Stimulated activated CD4-positive, alpha-beta T cell treated with anti-CD3 and anti-CD28 coated beads, Interleukin-4, amount 100 ng/mL, for 4 hours (primary cell): Measurements from ENCODE around the gene SLC27A1.
"Not testable (repeated sequence)": the region's sequence is repeated elsewhere in the genome, so short reads cannot be mapped to it uniquely, and the experiment has no call there.

Source experiments
- DNase-seq, 2 experiments: peaks; one replicate each; pipeline ENCODE4 v3.0.0-alpha.2; 2020

The SLC27A1 gene

DNA sequence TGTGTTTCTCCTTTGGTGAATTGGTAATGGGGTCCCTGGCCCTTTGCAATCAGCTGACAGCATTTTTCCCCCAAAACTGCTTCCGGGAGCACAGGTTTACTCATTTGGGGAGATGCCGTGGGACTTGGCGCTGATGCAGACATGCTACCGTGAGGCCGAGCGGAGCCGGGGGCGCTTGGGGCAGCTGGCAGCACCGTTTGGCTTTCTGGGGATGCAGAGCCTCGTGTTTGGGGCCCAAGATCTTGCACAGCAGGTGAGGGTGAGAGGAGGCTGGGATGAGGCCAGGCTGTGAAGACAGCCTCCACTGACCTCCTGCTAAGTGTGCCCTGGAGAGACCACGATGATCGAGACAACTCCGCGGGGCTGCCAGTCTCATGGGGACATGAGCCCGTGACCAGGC is 71.7 kb downstream of the SLC27A1 start:
- DNase-seq, result no peak

DNA sequence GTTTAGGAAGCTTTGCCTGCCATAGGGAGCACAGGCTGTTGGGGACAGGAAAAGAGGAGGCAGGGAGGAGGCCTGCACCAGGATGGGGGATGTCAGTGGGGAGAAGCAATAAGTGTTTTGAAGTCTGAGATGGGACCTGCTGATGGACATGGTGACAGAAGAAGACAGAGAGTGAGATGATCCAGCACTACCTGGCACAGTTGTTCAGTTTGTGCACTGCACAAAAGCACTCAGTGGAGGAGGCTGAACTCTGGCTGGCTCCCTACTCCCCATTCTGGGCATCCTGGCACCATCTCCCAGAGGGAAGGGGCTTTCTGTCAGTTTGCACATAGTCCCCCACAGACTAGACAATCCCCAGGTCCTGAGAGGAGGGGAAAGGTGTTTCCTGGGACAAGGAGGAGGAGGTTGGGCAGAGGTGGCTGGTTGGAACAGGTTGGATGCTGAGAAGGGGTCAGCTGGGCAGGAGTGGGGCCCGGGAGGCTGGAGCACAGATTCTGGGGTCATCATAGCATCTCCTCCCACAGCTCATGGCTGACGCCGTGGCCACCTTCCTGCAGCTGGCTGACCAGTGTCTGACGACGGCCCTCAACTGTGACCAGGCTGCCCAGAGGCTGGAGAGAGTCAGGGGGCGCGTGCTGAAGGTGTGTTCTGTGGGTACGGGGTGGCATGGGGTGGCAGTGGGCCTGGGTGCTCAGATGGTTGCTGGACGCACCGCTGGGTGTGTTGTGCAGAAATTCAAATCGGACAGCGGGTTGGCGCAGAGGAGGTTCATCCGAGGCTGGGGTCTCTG is 72.7 kb downstream of the SLC27A1 start:
- DNase-seq, result no peak

DNA sequence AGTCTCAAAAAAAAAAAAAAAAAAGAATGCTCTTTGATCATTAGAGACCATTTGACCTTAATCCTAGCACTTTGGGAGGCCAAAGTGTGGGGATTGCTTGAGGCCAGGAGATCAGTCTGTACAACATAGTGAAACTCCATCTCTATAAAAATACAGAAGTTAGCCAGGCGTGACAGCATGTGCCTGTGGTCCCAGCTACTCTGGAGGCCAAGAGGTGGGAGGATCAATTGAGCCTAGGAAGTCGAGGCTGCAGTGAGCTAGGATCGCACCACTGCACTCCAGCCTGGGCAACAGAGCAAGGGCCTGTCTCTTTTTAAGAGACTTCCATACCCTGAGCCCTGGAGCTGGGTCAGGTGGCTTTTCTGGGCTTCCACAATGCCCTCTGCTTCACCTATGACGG is 73.7 kb downstream of the SLC27A1 start:
- no peak for DNase-seq

DNA sequence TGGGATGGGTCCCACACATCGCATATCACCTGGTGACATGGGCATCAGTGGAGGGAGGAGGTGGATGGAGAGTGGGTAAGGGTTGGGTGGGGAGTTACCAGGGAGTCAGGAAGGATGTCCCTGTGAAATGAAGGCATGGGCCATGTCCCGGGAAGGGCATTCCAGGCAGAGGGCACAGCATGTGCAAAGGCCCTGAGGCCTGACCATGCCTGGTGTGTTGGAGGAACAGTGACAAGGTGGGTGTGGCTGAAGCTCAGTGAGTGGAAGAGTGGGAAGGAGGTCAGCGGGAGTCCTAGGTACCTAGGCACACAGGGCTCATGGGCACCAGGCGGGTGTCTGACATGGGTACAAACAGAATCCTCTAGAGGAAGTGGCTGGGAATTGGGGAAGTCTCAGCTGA is 74.1 kb downstream of the SLC27A1 start:
- no peak for DNase-seq

DNA sequence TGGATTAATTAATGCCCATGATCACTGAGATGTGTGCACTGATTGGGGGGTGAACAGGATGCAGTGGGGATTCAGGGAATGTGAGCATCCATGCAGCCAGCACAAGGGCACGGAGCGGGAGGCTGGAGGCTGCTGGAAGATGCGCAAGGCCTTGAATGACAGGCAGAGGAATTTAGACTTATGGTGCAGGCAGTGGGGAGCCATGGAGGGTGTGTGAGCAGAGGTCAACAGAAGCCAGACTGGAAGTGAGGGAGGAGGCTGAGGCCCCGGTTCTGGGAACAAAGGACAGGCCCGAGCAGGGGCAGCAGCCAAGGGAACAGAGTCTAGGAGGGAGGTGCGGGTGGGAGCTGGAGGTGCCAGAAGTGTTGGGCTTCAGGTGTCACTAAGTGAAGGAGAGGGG is 77.8 kb downstream of the SLC27A1 start:
- no peak for DNase-seq

DNA sequence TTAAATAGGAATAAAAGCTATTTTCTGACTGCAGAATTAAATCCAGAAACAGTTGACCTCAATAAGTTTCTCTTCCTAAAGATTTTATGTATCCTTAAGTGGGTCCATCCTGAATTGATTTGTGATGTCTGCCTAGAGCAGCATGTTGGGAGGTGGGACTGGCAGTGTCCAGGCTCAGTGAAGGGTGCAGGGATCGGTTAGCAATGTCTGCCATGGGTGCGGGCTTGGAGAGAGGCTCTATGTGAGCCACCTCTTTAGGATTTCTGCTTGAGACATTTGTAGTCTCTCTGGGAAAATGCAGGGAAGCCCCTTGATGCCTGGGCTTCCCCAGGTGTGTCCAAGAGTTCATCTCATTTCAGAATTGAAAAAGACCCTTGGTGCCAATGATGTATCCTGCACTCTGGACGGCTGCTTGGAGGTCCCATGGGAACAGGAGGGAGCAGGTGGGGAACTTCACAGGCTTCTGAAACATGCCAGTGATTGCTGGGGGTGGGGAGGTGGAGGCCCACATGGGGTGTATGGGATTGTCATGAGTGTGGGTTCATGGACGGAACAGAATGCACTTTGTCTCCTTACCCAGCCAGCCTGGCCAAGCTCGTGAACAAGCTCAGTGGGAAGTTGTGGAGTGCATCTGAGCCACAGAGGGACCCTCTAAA is 78.9 kb downstream of the SLC27A1 start:
- DNase-seq, result no peak

DNA sequence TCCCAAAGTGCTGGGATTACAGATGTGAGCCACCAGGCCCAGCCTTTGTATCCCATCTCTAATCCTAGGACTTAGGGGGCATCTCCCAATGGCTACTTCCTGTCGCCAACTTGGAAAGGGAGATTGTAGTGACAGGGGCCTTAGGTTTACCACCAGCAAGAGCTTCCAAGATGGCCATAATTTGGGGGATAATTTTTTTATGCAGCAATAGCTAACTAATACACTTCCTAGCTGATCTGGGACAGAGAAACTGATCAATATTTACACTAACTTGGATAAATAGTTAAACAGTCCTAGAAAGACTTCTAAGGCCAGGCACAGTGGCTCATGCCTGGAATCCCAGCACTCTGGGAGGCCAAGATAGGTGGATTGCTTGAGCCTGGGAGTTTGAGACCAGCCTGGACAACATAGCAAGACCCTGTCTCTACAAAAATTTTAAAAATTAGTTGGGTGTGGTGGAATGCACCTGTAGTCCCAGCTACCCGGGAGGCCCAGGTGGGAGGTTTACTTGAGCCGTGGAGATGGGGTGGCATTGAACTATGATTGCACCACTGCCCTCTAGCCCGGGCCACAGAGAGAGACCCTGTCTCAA is 79.8 kb downstream of the SLC27A1 start:
- no peak for DNase-seq

DNA sequence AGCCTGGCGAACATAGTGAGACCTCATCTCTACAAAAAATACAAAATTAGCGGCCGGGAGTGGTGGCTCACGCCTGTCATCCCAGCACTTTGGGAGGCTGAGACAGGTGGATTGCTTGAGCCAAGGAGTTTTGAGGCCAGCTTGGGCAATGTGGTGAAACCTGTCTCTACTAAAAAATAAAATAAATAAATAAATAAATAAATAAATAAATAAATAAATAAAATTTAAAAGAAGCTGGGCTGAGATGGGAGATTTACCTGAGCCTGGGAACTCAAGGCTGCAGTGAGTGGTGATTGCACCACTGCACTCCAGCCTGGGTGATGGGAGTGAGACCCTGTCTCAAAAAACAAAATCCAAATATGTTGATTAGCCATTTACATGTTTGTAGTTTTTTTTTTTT is 82.4 kb downstream of the SLC27A1 start:
- not testable (repeated sequence) for DNase-seq

DNA sequence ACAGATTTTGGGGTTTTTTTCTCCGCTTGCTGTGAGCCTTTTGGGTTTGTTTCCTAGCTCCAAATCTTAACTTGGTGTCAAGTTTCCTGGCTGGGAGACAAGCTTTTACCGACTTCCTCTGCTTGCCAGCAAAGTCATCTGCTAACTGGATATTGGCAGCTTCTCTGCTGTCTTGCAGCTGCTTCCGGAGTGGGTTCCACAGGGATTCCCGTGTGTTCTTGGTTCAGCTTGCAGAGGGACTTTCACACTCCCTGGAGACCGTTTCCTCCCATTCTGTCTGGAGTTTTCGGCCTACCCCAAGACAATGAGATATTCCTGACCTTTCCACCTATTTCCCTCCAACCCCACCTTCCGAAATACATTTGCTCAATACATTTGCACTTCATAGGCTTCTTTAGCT is 82.9 kb downstream of the SLC27A1 start:
- DNase-seq, result no peak

DNA sequence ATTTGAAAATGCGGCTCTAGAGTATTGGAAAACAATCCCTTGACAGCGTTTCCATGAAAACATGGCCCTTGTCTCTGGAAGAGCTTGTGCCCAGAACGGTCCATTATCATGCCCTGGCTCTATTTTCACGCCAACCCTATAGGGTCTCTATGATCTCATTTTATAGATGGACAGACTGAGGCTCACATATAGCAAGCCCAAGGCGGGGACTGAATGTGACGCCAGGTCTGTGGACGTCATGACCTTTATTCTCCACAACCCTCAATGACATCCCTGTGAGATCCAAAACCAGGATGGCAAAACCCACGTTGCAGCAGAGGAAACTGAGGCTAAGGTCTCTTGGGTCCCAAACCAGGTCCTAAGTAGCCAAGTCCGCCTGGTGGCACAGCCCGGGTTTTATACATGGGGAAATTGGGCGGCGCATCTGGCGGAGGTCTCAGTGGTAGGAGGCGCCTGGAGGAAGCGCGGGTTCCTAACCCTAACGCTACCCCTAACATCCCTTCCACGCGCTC is 84.7 kb downstream of the SLC27A1 start:
- no peak for DNase-seq

DNA sequence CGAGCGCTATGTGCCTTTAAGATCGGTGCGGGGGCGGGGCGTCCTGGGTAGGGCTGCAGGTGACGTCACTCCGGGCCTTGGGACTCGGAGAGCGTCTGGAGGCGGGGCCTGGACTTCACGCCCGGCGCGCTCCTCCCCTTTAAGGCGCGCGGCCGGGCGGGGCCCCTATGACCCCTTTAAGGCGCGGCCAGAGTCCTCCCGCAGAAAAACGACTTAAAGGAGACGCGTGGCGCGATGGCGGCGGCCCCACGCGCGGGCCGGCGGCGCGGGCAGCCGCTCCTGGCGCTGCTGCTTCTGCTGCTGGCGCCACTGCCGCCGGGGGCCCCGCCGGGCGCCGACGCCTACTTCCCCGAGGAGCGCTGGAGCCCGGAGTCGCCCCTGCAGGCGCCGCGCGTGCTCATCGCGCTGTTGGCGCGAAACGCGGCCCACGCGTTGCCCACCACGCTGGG is 85.2 kb downstream of the SLC27A1 start, which contains the start of gene COLGALT1:
COLGALT1 (plus strand) TSS at position 170 of the 449 bp plus-strand sequence; CDS start at position 235, 65 bp downstream.
- peak; percentile 99 to 100 for DNase-seq
